ENCODE measurements around the gene LRMDA. TPM values are rescaled to one million over a fixed set of nuclear protein-coding genes. Genes with fewer than 3 reads are reported as not detected.

The LRMDA gene
- total and polyA plus RNA-seq, 2 of the 8 experiments (the other 6 are each of a cell fraction or from before 2014, with no cell fraction given): 0.86 to 2.8 TPM

- Histone ChIP-seq H2AK5ac (ENCODE audit: low read depth, low read length) (0 out of 2 replicates have a peak overlapping the region, but pooled peaks have one; percentile 13), H3K4me2 (ENCODE audit: insufficient read depth in 1 of 2, low read depth in 2 of 2, low read length in 2 of 2) (no peak overlapping the region; a peak in 1 of 4 replicates), H2BK5ac (ENCODE audit: low read depth, low read length) (peak overlapping the region; percentile 93; the same call in 1 of the 2 replicates)
- no peak for TF ChIP-seq KDM5A (IDR thresholded peaks at IDR 0.05; ENCODE audit: low read length)
- no peak for TF ChIP-seq ATF2 (IDR thresholded peaks at IDR 0.05; ENCODE audit: low read length)
- TF ChIP-seq FOSL1 (IDR thresholded peaks at IDR 0.05; ENCODE audit: insufficient read depth, low read depth, low read length): no peak
- no peak for TF ChIP-seq BACH1 (IDR thresholded peaks at IDR 0.05; ENCODE audit: low read length)
- TF ChIP-seq E2F6 (IDR thresholded peaks at IDR 0.05): no peak
- TF ChIP-seq SP2 (IDR thresholded peaks at IDR 0.05; ENCODE audit: low read length): no peak
- no peak for TF ChIP-seq RFX5 (IDR thresholded peaks at IDR 0.05; ENCODE audit: borderline replicate concordance, low read depth, low read length)
- no peak for TF ChIP-seq CREB1 (IDR thresholded peaks at IDR 0.05)
- no peak for TF ChIP-seq BRCA1 (IDR thresholded peaks at IDR 0.05; ENCODE audit: low read depth, low read length)
- TF ChIP-seq YY1 (IDR thresholded peaks at IDR 0.05; ENCODE audit: low read depth, low read length): no peak
- TF ChIP-seq SP4 (IDR thresholded peaks at IDR 0.05; ENCODE audit: low read length): no peak
- no peak for TF ChIP-seq MAX (IDR thresholded peaks at IDR 0.05)
Observed at GRCh38 chr10:76149182-76149581, 717.8 kb downstream of the LRMDA start.

More at GRCh38 chr10:76149182-76149581, 717.8 kb downstream of the LRMDA start:
- H3K36me3 ChIP-seq (ENCODE audit: control insufficient read depth in 2 of 4, insufficient read depth in 4 of 4, low read length in 3 of 4): peaks cover 0 to 3% (median 0%) of the 10 kb centered on the region in 4 experiments; a peak in 1 of 8 replicates
- no peak overlapping the region for H2BK15ac ChIP-seq (ENCODE audit: low read length)
- H4K20me1 ChIP-seq (replicated peaks in 1 of 2; ENCODE audit: control insufficient read depth in 1 of 2, insufficient read depth in 2 of 2, low read length in 2 of 2): no peaks in the 10 kb centered on the region
- no peak overlapping the region for H4K8ac ChIP-seq (ENCODE audit: extremely low read depth, insufficient read depth, low read length)
- no peaks in the 10 kb centered on the region for H3K27me3 ChIP-seq (replicated peaks in 1 of 4; ENCODE audit: control insufficient read depth in 3 of 4, extremely low read depth in 1 of 4, insufficient read depth in 3 of 4, low read length in 3 of 4)
- H3K4me3 ChIP-seq (ENCODE audit: extremely low read depth in 1 of 4, insufficient read depth in 2 of 4, low read depth in 3 of 4, low read length in 4 of 4): peak overlapping the region in 1 of 4 experiments; percentile 22; a peak in 1 of 8 replicates
- H3K18ac ChIP-seq (ENCODE audit: extremely low read depth, low read length): peak overlapping the region; percentile 78; the same call in 1 of the 2 replicates
- no peak overlapping the region for H2AFZ ChIP-seq (ENCODE audit: low read length)
- peaks cover 11 to 14% (median 11%) of the 10 kb centered on the region in 4 experiments for H3K4me1 ChIP-seq (replicated peaks in 1 of 4; ENCODE audit: control insufficient read depth in 3 of 4, insufficient read depth in 4 of 4, low read length in 3 of 4)
- 88% methylated on average over 1 of the region's 1 CpG; no CpG with 5 or more reads in 1 of the 2 experiments for WGBS, 2 experiments (ENCODE audit: extremely low coverage in 1 of 2, insufficient coverage in 1 of 2, insufficient read length in 1 of 2, insufficient replicate concordance in 2 of 2, low coverage in 1 of 2, low lambda C conversion rate in 2 of 2, missing lambda C conversion rate in 1 of 2)
- H2BK120ac ChIP-seq (replicated peaks; ENCODE audit: low read depth, low read length): peak overlapping the region; percentile 80
- no peak overlapping the region for H4K5ac ChIP-seq (ENCODE audit: insufficient read length, low read depth, low read length)
- H3K27ac ChIP-seq (ENCODE audit: low read depth, low read length): peak overlapping the region; percentile 56
- peak overlapping the region; percentile 99; the same call in 1 of the 2 replicates for H2BK20ac ChIP-seq (ENCODE audit: low read length)
- no peak overlapping the region for H3K9ac ChIP-seq (replicated peaks in 1 of 4; ENCODE audit: extremely low read depth in 1 of 4, low read depth in 3 of 4, low read length in 3 of 4)
- no peaks in the 10 kb centered on the region for H3K23me2 ChIP-seq (ENCODE audit: low read depth, low read length)
- ChIA-PET POLR2A (ENCODE audit: partially characterized antibody) (interaction anchor here (1.2 kb wide), 1 partner anchor 8 kb away, joined by 5 read pairs; no protein-coding TSS in a partner anchor), CTCF (ENCODE audit: partially characterized antibody) (interaction anchor here (2.2 kb wide), 1 partner anchor 154 kb away, joined by 6 read pairs; no protein-coding TSS in a partner anchor)
- FAIRE-seq (no peak), DNase-seq (ENCODE audit: low read depth in 1 of 2, low spot score in 2 of 2) (no peak)
- H3K4ac ChIP-seq (replicated peaks; ENCODE audit: insufficient read length, low read depth, low read length): peak overlapping the region; percentile 61
- H3K23ac ChIP-seq (ENCODE audit: insufficient read length): no peak overlapping the region
- peak overlapping the region; percentile 94 for H4K91ac ChIP-seq (replicated peaks; ENCODE audit: insufficient read length, low read length)
- H3K9me3 ChIP-seq (ENCODE audit: insufficient read depth in 2 of 2, low read depth in 1 of 2, low read length in 1 of 2): peaks cover 18 to 21% of the 10 kb centered on the region in 2 experiments
- no peak overlapping the region for H3K56ac ChIP-seq (replicated peaks; ENCODE audit: insufficient read length, low read depth, low read length)
- 0 out of 2 replicates have a peak overlapping the region, but pooled peaks have one; percentile 60 for H2BK12ac ChIP-seq (ENCODE audit: low read depth, low read length)
- H3K79me1 ChIP-seq (ENCODE audit: low read depth, low read length): no peaks in the 10 kb centered on the region
- H3K79me2 ChIP-seq (ENCODE audit: control insufficient read depth in 1 of 2, insufficient read depth in 2 of 2, low read length in 2 of 2): no peaks in the 10 kb centered on the region
- no peak overlapping the region for H3K14ac ChIP-seq (ENCODE audit: insufficient read length)
